ENCODE results near the gene FGF13.

The FGF13 gene

DNA sequence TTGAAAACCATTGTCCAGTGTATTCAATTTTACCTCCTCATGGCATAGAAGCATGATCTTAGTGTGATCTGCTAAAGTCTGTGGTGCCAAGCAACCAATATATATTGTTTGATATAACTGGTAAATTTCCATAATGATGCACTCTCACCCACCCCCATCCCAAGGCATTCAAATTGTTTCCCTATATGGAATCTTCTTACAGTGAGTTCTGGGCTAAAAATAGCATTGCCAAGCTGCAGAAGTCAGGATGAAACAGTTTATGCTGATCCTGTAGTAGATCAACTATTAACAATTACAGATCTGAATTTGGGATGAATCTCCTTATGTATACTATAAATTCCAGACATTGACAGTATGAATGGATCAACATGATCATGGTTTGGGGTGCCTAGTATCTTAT is 20.9 kb downstream of the FGF13 start:
- TF ChIP-seq, protein P1, sequence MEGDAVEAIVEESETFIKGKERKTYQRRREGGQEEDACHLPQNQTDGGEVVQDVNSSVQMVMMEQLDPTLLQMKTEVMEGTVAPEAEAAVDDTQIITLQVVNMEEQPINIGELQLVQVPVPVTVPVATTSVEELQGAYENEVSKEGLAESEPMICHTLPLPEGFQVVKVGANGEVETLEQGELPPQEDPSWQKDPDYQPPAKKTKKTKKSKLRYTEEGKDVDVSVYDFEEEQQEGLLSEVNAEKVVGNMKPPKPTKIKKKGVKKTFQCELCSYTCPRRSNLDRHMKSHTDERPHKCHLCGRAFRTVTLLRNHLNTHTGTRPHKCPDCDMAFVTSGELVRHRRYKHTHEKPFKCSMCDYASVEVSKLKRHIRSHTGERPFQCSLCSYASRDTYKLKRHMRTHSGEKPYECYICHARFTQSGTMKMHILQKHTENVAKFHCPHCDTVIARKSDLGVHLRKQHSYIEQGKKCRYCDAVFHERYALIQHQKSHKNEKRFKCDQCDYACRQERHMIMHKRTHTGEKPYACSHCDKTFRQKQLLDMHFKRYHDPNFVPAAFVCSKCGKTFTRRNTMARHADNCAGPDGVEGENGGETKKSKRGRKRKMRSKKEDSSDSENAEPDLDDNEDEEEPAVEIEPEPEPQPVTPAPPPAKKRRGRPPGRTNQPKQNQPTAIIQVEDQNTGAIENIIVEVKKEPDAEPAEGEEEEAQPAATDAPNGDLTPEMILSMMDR (IDR thresholded peaks at IDR 0.05; ENCODE audit: low read depth, low read length), result no peak
- in situ Hi-C loops (cut with HindIII; ENCODE audit: low sequenced_read_pairs), result no loop called here
- no peak overlapping the region for H3K4me3 ChIP-seq (ENCODE audit: low read depth, low read length)
- no peak for DNase-seq (ENCODE audit: low read depth, low spot score)

- in situ Hi-C loops (cut with HindIII; ENCODE audit: low sequenced_read_pairs), result no loop called here
- DNase-seq (ENCODE audit: low read depth, low spot score), result no peak
- TF ChIP-seq, protein P1 (IDR thresholded peaks at IDR 0.05; ENCODE audit: low read depth, low read length), result no peak
- H3K4me3 ChIP-seq (ENCODE audit: low read depth, low read length), result no peak overlapping the region
These were observed 27.9 kb downstream of the FGF13 start for GRCh38 chrX:138683600-138683999.

- in situ Hi-C loops (cut with HindIII; ENCODE audit: low sequenced_read_pairs), result no loop called here
- H3K4me3 ChIP-seq (ENCODE audit: low read depth, low read length), result no peak overlapping the region
- TF ChIP-seq, protein P1 (IDR thresholded peaks at IDR 0.05; ENCODE audit: low read depth, low read length), result no peak
- DNase-seq (ENCODE audit: low read depth, low spot score), result no peak
These were observed 41.8 kb downstream of the FGF13 start for GRCh38 chrX:138669693-138670092.

- TF ChIP-seq, protein P1 (IDR thresholded peaks at IDR 0.05; ENCODE audit: low read depth, low read length), result no peak
- DNase-seq (ENCODE audit: low read depth, low spot score), result no peak
- in situ Hi-C loops (cut with HindIII; ENCODE audit: low sequenced_read_pairs), result no loop called here
- H3K4me3 ChIP-seq (ENCODE audit: low read depth, low read length), result no peak overlapping the region
These were observed 47.1 kb downstream of the FGF13 start for GRCh38 chrX:138664466-138664865.

GRCh38 chrX:138664016-138664415 is 47.5 kb downstream of the FGF13 start:
- H3K4me3 ChIP-seq (ENCODE audit: low read depth, low read length), result no peak overlapping the region
- DNase-seq (ENCODE audit: low read depth, low spot score), result no peak
- in situ Hi-C loops (cut with HindIII; ENCODE audit: low sequenced_read_pairs), result no loop called here
- TF ChIP-seq, protein P1 (IDR thresholded peaks at IDR 0.05; ENCODE audit: low read depth, low read length), result no peak

DNA sequence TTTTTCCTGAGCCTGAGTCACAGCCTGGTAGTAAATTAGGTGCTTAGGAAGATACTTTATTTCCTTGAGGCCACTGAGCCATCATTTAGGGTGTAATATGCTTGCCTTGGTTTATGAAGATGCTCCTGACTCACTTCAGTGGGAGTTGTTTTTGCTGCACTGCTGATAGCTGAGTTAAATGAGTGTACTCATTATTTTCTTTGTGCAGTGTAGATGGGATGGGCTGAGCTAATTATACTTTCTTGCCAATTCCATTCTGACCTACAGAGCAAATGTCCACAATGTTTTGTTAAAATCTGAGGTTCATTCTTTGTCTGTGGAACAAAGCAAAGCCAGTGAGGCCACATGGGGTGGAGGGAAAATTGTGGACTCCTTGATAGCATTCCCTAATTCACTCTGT is 60.0 kb downstream of the FGF13 start:
- in situ Hi-C loops (cut with HindIII; ENCODE audit: low sequenced_read_pairs), result no loop called here
- TF ChIP-seq, protein P1 (IDR thresholded peaks at IDR 0.05; ENCODE audit: low read depth, low read length), result no peak
- H3K4me3 ChIP-seq (ENCODE audit: low read depth, low read length), result no peak overlapping the region
- no peak for DNase-seq (ENCODE audit: low read depth, low spot score)

- H3K4me3 ChIP-seq (ENCODE audit: low read depth, low read length), result no peak overlapping the region
These were observed 62.9 kb downstream of the FGF13 start for GRCh38 chrX:138648568-138648967.

More at GRCh38 chrX:138648568-138648967, 62.9 kb downstream of the FGF13 start:
- in situ Hi-C loops (cut with HindIII; ENCODE audit: low sequenced_read_pairs), result no loop called here
- no peak for DNase-seq (ENCODE audit: low read depth, low spot score)
- TF ChIP-seq, protein P1 (IDR thresholded peaks at IDR 0.05; ENCODE audit: low read depth, low read length), result no peak

Measured in astrocyte of the spinal cord (primary cell).